ENCODE measurements around the gene SPECC1L.
"Not testable (repeated sequence)": the region's sequence is repeated elsewhere in the genome, so short reads cannot be mapped to it uniquely, and the experiment has no call there.

SPECC1L gene
- total RNA-seq, result 22.1 reads per million, percentile 49 among the genes with 10 or more reads in this experiment

GRCh38 chr22:24270556-24271385 lies at the start of gene SPECC1L:
Gene SPECC1L (plus strand): TSS chr22:24270831. CDS start chr22:24302232, 31,401 bp downstream.
- DNase-seq, result peak; percentile 86

GRCh38 chr22:24224468-24224867 lies 46.2 kb upstream of the SPECC1L start:
- no peak for DNase-seq

GRCh38 chr22:24225044-24225601 lies 45.5 kb upstream of the SPECC1L start:
- DNase-seq, result no peak

GRCh38 chr22:24225951-24226350 lies 44.7 kb upstream of the SPECC1L start:
- no peak for DNase-seq

GRCh38 chr22:24230911-24231656 lies 39.5 kb upstream of the SPECC1L start:
- peak; percentile 49 for DNase-seq

- no peak for DNase-seq
Measured at GRCh38 chr22:24231706-24232105, 38.9 kb upstream of the SPECC1L start.

- DNase-seq, result no peak
Measured at GRCh38 chr22:24232124-24232523, 38.5 kb upstream of the SPECC1L start.

- no peak for DNase-seq
Measured at GRCh38 chr22:24232725-24233124, 37.9 kb upstream of the SPECC1L start.

- DNase-seq, result no peak
Measured at GRCh38 chr22:24233235-24233634, 37.4 kb upstream of the SPECC1L start.

- no peak for DNase-seq
Measured at GRCh38 chr22:24233816-24234215, 36.8 kb upstream of the SPECC1L start.

GRCh38 chr22:24235315-24235714 lies 35.3 kb upstream of the SPECC1L start:
- no peak for DNase-seq

GRCh38 chr22:24236656-24237055 lies 34.0 kb upstream of the SPECC1L start:
- DNase-seq, result no peak

GRCh38 chr22:24238101-24238694 lies 32.4 kb upstream of the SPECC1L start:
- DNase-seq, result not testable (repeated sequence)

- no peak for DNase-seq
Measured at GRCh38 chr22:24240381-24240780, 30.2 kb upstream of the SPECC1L start.

- DNase-seq, result not testable (repeated sequence)
Measured at GRCh38 chr22:24240985-24241692, 29.5 kb upstream of the SPECC1L start.

- DNase-seq, result not testable (repeated sequence)
Measured at GRCh38 chr22:24243417-24243816, 27.2 kb upstream of the SPECC1L start.

- no peak for DNase-seq
Measured at GRCh38 chr22:24244144-24244787, 26.4 kb upstream of the SPECC1L start.

GRCh38 chr22:24245030-24245431 lies 25.6 kb upstream of the SPECC1L start, which contains the start of gene GGT5:
Gene GGT5 (minus strand): TSS chr22:24245082. CDS start chr22:24244725, 357 bp downstream.
- DNase-seq, result not testable (repeated sequence)

- DNase-seq, result not testable (repeated sequence)
Measured at GRCh38 chr22:24245584-24246561, 24.8 kb upstream of the SPECC1L start.

- no peak for DNase-seq
Measured at GRCh38 chr22:24247011-24247507, 23.6 kb upstream of the SPECC1L start.

All from effector CD4-positive, alpha-beta T cell (primary cell).